ENCODE results near the gene COLGALT1.

DNA sequence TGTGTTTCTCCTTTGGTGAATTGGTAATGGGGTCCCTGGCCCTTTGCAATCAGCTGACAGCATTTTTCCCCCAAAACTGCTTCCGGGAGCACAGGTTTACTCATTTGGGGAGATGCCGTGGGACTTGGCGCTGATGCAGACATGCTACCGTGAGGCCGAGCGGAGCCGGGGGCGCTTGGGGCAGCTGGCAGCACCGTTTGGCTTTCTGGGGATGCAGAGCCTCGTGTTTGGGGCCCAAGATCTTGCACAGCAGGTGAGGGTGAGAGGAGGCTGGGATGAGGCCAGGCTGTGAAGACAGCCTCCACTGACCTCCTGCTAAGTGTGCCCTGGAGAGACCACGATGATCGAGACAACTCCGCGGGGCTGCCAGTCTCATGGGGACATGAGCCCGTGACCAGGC, 13.4 kb upstream of the COLGALT1 start:
- TF ChIP-seq CTCF (IDR thresholded peaks at IDR 0.05; ENCODE audit: low read depth, low read length, poor library complexity, severe bottlenecking) (no peak), EZH2phosphoT487 (IDR thresholded peaks at IDR 0.05; ENCODE audit: borderline replicate concordance, low read length) (no peak)
